TTC549 (cell line): ENCODE data around the gene CFAP53.

ENCODE experiments used
- FAIRE-seq: peaks from 2 replicates; lab custom pipeline; 2012; peaks lifted over from hg19 to GRCh38; lab: Jason Lieb, UNC

CFAP53 gene

GRCh38 chr18:50287441-50288347, 21.4 kb upstream of the CFAP53 start, which contains the start of gene CXXC1:
CXXC1 (minus strand) TSS chr18:50287692; CDS start chr18:50287589, 103 bp downstream.
- peak; percentile 94 for FAIRE-seq

GRCh38 chr18:50287028-50287440, 20.7 kb upstream of the CFAP53 start:
- FAIRE-seq = no peak

- FAIRE-seq = no peak
These were observed 20.2 kb upstream of the CFAP53 start for GRCh38 chr18:50286391-50287027.

- no peak for FAIRE-seq
These were observed 19.5 kb upstream of the CFAP53 start for GRCh38 chr18:50285631-50286321.

GRCh38 chr18:50285071-50285470, 18.8 kb upstream of the CFAP53 start:
- FAIRE-seq = no peak

- no peak for FAIRE-seq
These were observed 18.1 kb upstream of the CFAP53 start for GRCh38 chr18:50284255-50284885.

- FAIRE-seq = no peak
These were observed 17.3 kb upstream of the CFAP53 start for GRCh38 chr18:50283469-50284209.

- no peak for FAIRE-seq
These were observed 16.4 kb upstream of the CFAP53 start for GRCh38 chr18:50282521-50283335.

GRCh38 chr18:50281972-50282520, 15.8 kb upstream of the CFAP53 start:
- no peak for FAIRE-seq

- peak; percentile 69 for FAIRE-seq
These were observed 15.1 kb upstream of the CFAP53 start, which contains the start of gene MBD1 for GRCh38 chr18:50281295-50281971. MBD1 (minus strand) TSS chr18:50281523; CDS start chr18:50279992, 1,531 bp downstream.

GRCh38 chr18:50280707-50281294, 14.5 kb upstream of the CFAP53 start:
- no peak for FAIRE-seq

GRCh38 chr18:50279752-50280151, 13.5 kb upstream of the CFAP53 start:
- FAIRE-seq = no peak

- no peak for FAIRE-seq
These were observed 11.6 kb upstream of the CFAP53 start for GRCh38 chr18:50277942-50278341.

GRCh38 chr18:50276452-50276851, 10.2 kb upstream of the CFAP53 start:
- no peak for FAIRE-seq

- no peak for FAIRE-seq
These were observed 9.3 kb upstream of the CFAP53 start for GRCh38 chr18:50275503-50276036.

- FAIRE-seq = no peak
These were observed 8.6 kb upstream of the CFAP53 start for GRCh38 chr18:50274941-50275340.

- FAIRE-seq = no peak
These were observed 7.7 kb upstream of the CFAP53 start for GRCh38 chr18:50274044-50274442.

- no peak for FAIRE-seq
These were observed 7.1 kb upstream of the CFAP53 start for GRCh38 chr18:50273203-50274043.
